Transverse colon (tissue), 4 donors: ENCODE results near the gene HNRNPF. TPM values are rescaled to one million over a fixed set of nuclear protein-coding genes. Genes with fewer than 3 reads are reported as not detected.

Source experiments
- DNase-seq: peaks from one replicate; pipeline ENCODE4 v3.0.0-alpha.2; 2019
- H3K27ac ChIP-seq, 4 donors: fragments of 200-600 bp; sonication (generic); 2 replicates each; pipeline ENCODE4 v1.5.1; 2016 to 2018; ENCODE audit warnings: inconsistent platforms in 4 of 4
- H3K27me3 ChIP-seq: fragments of 200-600 bp; sonication (generic); 2 replicates; pipeline ENCODE4 v1.5.1; 2017; ENCODE audit warnings: inconsistent platforms
- H3K36me3 ChIP-seq, 4 donors: fragments of 200-600 bp; sonication (generic); 2 replicates each; pipeline ENCODE4 v1.5.1; 2017 to 2019; ENCODE audit warnings: inconsistent platforms in 4 of 4
- H3K4me1 ChIP-seq, 4 donors: fragments of 200-600 bp; sonication (generic); 2 replicates each; pipeline ENCODE4 v1.5.1; 2017 to 2020; ENCODE audit warnings: inconsistent platforms in 4 of 4
- H3K4me3 ChIP-seq, 4 donors: fragments of 200-600 bp; sonication (generic); 1 replicate in 1 of 4; 2 replicates in 3 of 4; pipeline versions ENCODE4 v1.5.1 to v1.6.1; 2017 to 2019; ENCODE audit warnings: inconsistent platforms in 4 of 4
- H3K9me3 ChIP-seq, 2 donors: fragments of 200-600 bp; sonication (generic); 2 replicates each; pipeline ENCODE4 v1.5.1; 2017 to 2019; ENCODE audit warnings: inconsistent platforms in 2 of 2
- CTCF ChIP-seq, 5 experiments: fragments of 200-600 bp in 3 of 5; fragments of 450-650 bp in 2 of 5; sonication (generic) in 3 of 5; IDR thresholded peaks; 1 replicate in 2 of 5; 2 replicates in 3 of 5; pipeline ENCODE4 v1.5.1; 2016 to 2017; ENCODE audit warnings: antibody characterized with exemption in 5 of 5, inconsistent platforms in 3 of 5, mild to moderate bottlenecking in 2 of 5, moderate library complexity in 1 of 5
- EP300 ChIP-seq: sonication (generic); formaldehyde crosslinking; IDR thresholded peaks from one replicate; pipeline ENCODE4 v1.6.1; 2017; ENCODE audit warnings: antibody characterized with exemption, low read depth
- POLR2A ChIP-seq: fragments of 450-650 bp; IDR thresholded peaks from one replicate; pipeline ENCODE4 v1.6.1; 2016; ENCODE audit warnings: antibody characterized with exemption, mild to moderate bottlenecking, moderate library complexity
- POLR2AphosphoS5 ChIP-seq, 3 donors: sonication (generic); formaldehyde crosslinking; IDR thresholded peaks; one replicate each; pipeline ENCODE4 v1.6.1; 2016; ENCODE audit warnings: antibody characterized with exemption in 3 of 3
- WGBS, 2 donors: methylation state at CpG; one replicate each; pipeline ENCODE4 v1.1.5; 2018; ENCODE audit warnings: low coverage in 1 of 2; 5-methylcytosine and 5-hydroxymethylcytosine counted together
- in situ Hi-C, 4 donors: fragments of 200-750 bp; cut with MboI; loops; one replicate each; pipeline versions ENCODE4 v1.15.0 to v1.15.1; 2017; ENCODE audit warnings: low sequenced_read_pairs in 3 of 4, low pct_ligation_motif_present in 1 of 4, low pct_unique_long_range_greater_than_20kb in 1 of 4
- intact Hi-C: fragments of 100-400 bp; cut with DNase I; formaldehyde crosslinking; loops from one replicate; pipeline ENCODE4 v1.15.1; 2023; ENCODE audit warnings: low total_unique reads
- total RNA-seq, 4 donors: library from RNA; depleted of rRNA; stranded (reverse); fragments of >200 nt; gene quantifications; one replicate each; pipeline ENCODE4 v1.1.0, GENCODE V29; 2016

HNRNPF gene
- total RNA-seq, 4 donors from 2014 or later, result 127 to 171 (median 155) TPM

DNA sequence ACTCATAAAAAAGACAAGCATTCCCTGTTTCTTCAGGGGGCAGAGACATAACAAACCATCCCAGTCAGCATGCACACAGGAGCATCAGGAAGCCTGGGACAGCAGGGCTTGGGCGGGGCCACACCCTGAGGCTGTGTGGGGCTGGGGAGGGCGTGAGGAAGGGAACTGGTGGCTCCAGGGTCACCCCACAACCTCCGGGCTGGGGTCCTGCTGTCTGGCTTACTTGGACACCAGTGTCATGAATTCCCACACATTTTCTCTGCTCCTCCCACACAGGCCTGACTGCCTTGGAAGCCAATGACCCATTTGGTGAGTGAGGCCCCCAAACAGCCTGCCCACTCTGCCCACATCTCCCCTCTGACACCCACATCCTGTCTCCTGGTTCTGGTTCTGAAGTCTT lies 34.8 kb downstream of the HNRNPF start:
- WGBS, 2 donors, result 80 to 83% methylated on average over 3 of the region's 3 CpGs
- H3K9me3 ChIP-seq, result no peaks in the 10 kb centered on the region
- no peaks in the 10 kb centered on the region for H3K36me3 ChIP-seq
- in situ Hi-C loops (no loop called here), intact Hi-C loops (no loop called here)
- no peaks in the 10 kb centered on the region for H3K4me1 ChIP-seq
- H3K4me3 ChIP-seq, result no peak overlapping the region
- no peak overlapping the region for H3K27ac ChIP-seq
- H3K27me3 ChIP-seq, result no peaks in the 10 kb centered on the region
- no peak for DNase-seq
- TF ChIP-seq POLR2AphosphoS5 (IDR thresholded peaks at IDR 0.05) (no peak), POLR2A (no peak), CTCF (IDR thresholded peaks at IDR 0.05) (no peak), EP300 (no peak)

DNA sequence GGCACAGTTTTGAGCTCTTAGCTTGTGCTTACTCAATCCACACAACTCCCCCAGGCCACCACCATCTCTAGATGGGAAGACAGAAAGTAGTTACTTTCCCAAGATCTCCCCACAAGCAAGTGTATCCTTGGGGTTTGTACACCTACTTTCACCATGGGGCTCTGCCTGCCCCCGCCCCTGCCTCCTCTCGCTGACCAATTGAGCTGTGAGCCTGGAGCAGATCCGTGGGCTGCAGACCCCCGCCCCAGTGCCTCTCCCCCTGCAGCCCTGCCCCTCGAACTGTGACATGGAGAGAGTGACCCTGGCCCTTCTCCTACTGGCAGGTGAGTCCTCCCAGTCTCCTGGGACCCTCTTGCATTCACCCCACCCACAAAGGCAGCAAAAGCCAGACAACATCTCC lies 35.5 kb downstream of the HNRNPF start:
- H3K27me3 ChIP-seq, result no peaks in the 10 kb centered on the region
- 50 to 70% methylated on average over 1 to 5 of the region's 5 CpGs for WGBS, 2 donors
- H3K27ac ChIP-seq, result no peak overlapping the region
- intact Hi-C loops, result no loop called here
- no peak overlapping the region for H3K4me3 ChIP-seq
- H3K4me1 ChIP-seq, result no peaks in the 10 kb centered on the region
- H3K36me3 ChIP-seq, result no peaks in the 10 kb centered on the region
- no peak for TF ChIP-seq EP300
- TF ChIP-seq POLR2AphosphoS5 (IDR thresholded peaks at IDR 0.05), result no peak
- no peak for TF ChIP-seq POLR2A
- no peak for TF ChIP-seq CTCF (IDR thresholded peaks at IDR 0.05)
- in situ Hi-C loops, result no loop called here
- DNase-seq, result no peak
- no peaks in the 10 kb centered on the region for H3K9me3 ChIP-seq

- Histone ChIP-seq H3K4me1 (no peaks in the 10 kb centered on the region), H3K27me3 (no peaks in the 10 kb centered on the region), H3K27ac (no peak overlapping the region), H3K4me3 (no peak overlapping the region), H3K36me3 (no peaks in the 10 kb centered on the region), H3K9me3 (no peaks in the 10 kb centered on the region)
- intact Hi-C loops, result no loop called here
- DNase-seq, result no peak
- in situ Hi-C loops, result no loop called here
- 100% methylated on average over 1 of the region's 1 CpG; no CpG with 5 or more reads in 1 of the 2 donors for WGBS, 2 donors
- no peak for TF ChIP-seq CTCF (IDR thresholded peaks at IDR 0.05)
These were observed 36.1 kb downstream of the HNRNPF start for GRCh38 chr10:43372765-43373361.

- TF ChIP-seq EP300 (no peak), CTCF (IDR thresholded peaks at IDR 0.05) (no peak), POLR2A (no peak), POLR2AphosphoS5 (IDR thresholded peaks at IDR 0.05) (no peak)
- Histone ChIP-seq H3K4me1 (no peaks in the 10 kb centered on the region), H3K9me3 (no peaks in the 10 kb centered on the region), H3K4me3 (no peak within 1 kb of the TSS), H3K27ac (no peak within 1 kb of the TSS), H3K36me3 (no peaks in the 10 kb centered on the region), H3K27me3 (no peaks in the 10 kb centered on the region)
- peak; percentile 74 for DNase-seq
- in situ Hi-C loops, result no loop called here
- 41 to 57% methylated on average over 8 to 13 of the region's 13 CpGs for WGBS, 2 donors
- intact Hi-C loops, result no loop called here
These were observed 37.6 kb downstream of the HNRNPF start, which contains the start of gene FXYD4 for GRCh38 chr10:43371418-43371817. Gene FXYD4 (plus strand): TSS chr10:43371636. CDS start chr10:43373747, 2,111 bp downstream.
